ENCODE data around the gene ZNF324B. TPM values are rescaled to one million over a fixed set of nuclear protein-coding genes. Genes with fewer than 3 reads are reported as not detected.

The ZNF324B gene
- total RNA-seq, 1 donor from 2014 or later = 6.3 TPM

- Mint-ChIP-seq H3K9me3 (ENCODE audit: low read depth) (no peaks in the 10 kb centered on the region), H3K27me3 (ENCODE audit: low read depth) (no peaks in the 10 kb centered on the region), H3K4me1 (ENCODE audit: low read depth) (peaks cover 32% of the 10 kb centered on the region), H3K4me3 (ENCODE audit: unreplicated experiment) (peak within 1 kb of the TSS; percentile 90), H3K27ac (ENCODE audit: unreplicated experiment) (peak within 1 kb of the TSS; percentile 92), H3K36me3 (ENCODE audit: low read depth) (peaks cover 2% of the 10 kb centered on the region)
- peak; percentile 44 for TF ChIP-seq CTCF (IDR thresholded peaks at IDR 0.05)
- peak; percentile 96 for DNase-seq (ENCODE audit: low spot score)
Observed at GRCh38 chr19:58408152-58409009, 43.0 kb upstream of the ZNF324B start, which contains the start of gene ZNF584. Gene ZNF584 (plus strand): TSS chr19:58408649. CDS start chr19:58409148, 499 bp downstream.

- H3K27ac Mint-ChIP-seq (ENCODE audit: unreplicated experiment) = peak overlapping the region; percentile 76
- no peak for DNase-seq (ENCODE audit: low spot score)
- peaks cover 2% of the 10 kb centered on the region for H3K36me3 Mint-ChIP-seq (ENCODE audit: low read depth)
- TF ChIP-seq CTCF (IDR thresholded peaks at IDR 0.05) = no peak
- peak overlapping the region; percentile 90 for H3K4me3 Mint-ChIP-seq (ENCODE audit: unreplicated experiment)
- H3K27me3 Mint-ChIP-seq (ENCODE audit: low read depth) = no peaks in the 10 kb centered on the region
- peaks cover 35% of the 10 kb centered on the region for H3K4me1 Mint-ChIP-seq (ENCODE audit: low read depth)
- H3K9me3 Mint-ChIP-seq (ENCODE audit: low read depth) = no peaks in the 10 kb centered on the region
Observed at GRCh38 chr19:58409010-58409790, 42.2 kb upstream of the ZNF324B start.

- Mint-ChIP-seq H3K27ac (ENCODE audit: unreplicated experiment) (no peak overlapping the region), H3K9me3 (ENCODE audit: low read depth) (no peaks in the 10 kb centered on the region), H3K4me3 (ENCODE audit: unreplicated experiment) (no peak overlapping the region), H3K36me3 (ENCODE audit: low read depth) (peaks cover 31% of the 10 kb centered on the region), H3K4me1 (ENCODE audit: low read depth) (peaks cover 10% of the 10 kb centered on the region), H3K27me3 (ENCODE audit: low read depth) (no peaks in the 10 kb centered on the region)
- no peak for DNase-seq (ENCODE audit: low spot score)
- TF ChIP-seq CTCF (IDR thresholded peaks at IDR 0.05) = no peak
Observed at GRCh38 chr19:58416604-58417003, 34.8 kb upstream of the ZNF324B start.

- TF ChIP-seq CTCF (IDR thresholded peaks at IDR 0.05) = no peak
- Mint-ChIP-seq H3K27me3 (ENCODE audit: low read depth) (no peaks in the 10 kb centered on the region), H3K36me3 (ENCODE audit: low read depth) (peaks cover 31% of the 10 kb centered on the region), H3K4me3 (ENCODE audit: unreplicated experiment) (no peak overlapping the region), H3K9me3 (ENCODE audit: low read depth) (no peaks in the 10 kb centered on the region), H3K27ac (ENCODE audit: unreplicated experiment) (no peak overlapping the region), H3K4me1 (ENCODE audit: low read depth) (peaks cover 10% of the 10 kb centered on the region)
- no peak for DNase-seq (ENCODE audit: low spot score)
Observed at GRCh38 chr19:58417071-58417470, 34.4 kb upstream of the ZNF324B start.

GRCh38 chr19:58428617-58429016, 22.8 kb upstream of the ZNF324B start:
- Mint-ChIP-seq H3K4me1 (ENCODE audit: low read depth) (no peaks in the 10 kb centered on the region), H3K27me3 (ENCODE audit: low read depth) (no peaks in the 10 kb centered on the region), H3K4me3 (ENCODE audit: unreplicated experiment) (no peak overlapping the region), H3K27ac (ENCODE audit: unreplicated experiment) (no peak overlapping the region), H3K36me3 (ENCODE audit: low read depth) (peaks cover 26% of the 10 kb centered on the region), H3K9me3 (ENCODE audit: low read depth) (peaks cover 54% of the 10 kb centered on the region)
- DNase-seq (ENCODE audit: low spot score) = no peak
- no peak for TF ChIP-seq CTCF (IDR thresholded peaks at IDR 0.05)

All from chondrocyte (in vitro differentiated cells).